CD4-positive, alpha-beta T cell treated with Interleukin-2 at 100 ng/mL for 4 hours (primary cell): Measurements from ENCODE around the gene LHPP.
"Not testable (repeated sequence)": the region's sequence is repeated elsewhere in the genome, so short reads cannot be mapped to it uniquely, and the experiment has no call there.

ENCODE experiments used
- DNase-seq: peaks from one replicate; pipeline ENCODE4 v3.0.0-alpha.2; 2020; ENCODE audit warnings: low spot score

The LHPP gene

GRCh38 chr10:124573726-124574455 lies 112.3 kb downstream of the LHPP start:
- no peak for DNase-seq

GRCh38 chr10:124574456-124575070 lies 112.9 kb downstream of the LHPP start:
- no peak for DNase-seq

DNA sequence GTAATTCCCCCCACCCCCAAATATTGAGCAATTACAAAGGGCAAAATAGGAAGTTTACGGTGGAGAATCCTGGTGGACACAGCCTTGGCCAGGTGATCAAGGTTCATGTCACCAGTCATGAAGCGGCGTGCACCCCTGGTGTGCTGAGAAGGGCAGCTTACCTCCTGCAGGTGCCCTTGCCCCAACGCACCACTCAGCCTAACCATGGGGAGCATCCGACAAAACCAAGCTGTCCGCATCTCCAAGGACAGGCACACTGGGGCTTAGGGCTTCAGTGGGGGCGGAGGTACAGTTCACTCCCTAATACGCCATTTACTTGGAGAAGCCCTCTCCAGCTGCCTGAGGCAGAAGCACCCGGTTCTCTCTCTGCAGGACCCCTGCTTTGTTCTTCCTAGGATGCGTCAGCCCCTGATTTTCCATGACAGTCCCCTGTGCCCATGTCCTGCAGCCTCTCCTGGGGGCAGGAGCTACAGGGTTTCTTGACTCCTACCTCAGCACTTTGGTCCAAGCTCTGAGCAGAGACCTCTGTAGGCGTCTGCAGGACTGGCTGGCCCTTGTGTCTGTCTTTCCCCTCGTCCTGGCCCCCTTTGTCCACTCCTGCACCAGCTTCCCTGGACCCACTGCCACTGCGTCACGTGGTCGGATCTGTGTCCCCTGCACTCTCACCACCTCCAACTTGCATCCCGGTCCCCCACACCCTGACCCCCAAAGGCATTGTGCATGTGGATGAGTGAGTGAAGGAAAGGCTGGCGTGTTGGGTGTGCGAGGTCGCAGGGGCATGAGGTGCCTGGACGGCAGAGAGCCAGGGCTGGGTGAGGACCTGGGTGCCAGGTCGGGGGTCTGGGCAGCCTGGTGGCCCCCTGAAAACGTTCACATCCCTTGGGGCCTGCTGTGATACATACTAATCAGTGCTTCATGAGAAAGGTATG lies 113.7 kb downstream of the LHPP start:
- no peak for DNase-seq

- DNase-seq: no peak
These were observed 115.2 kb downstream of the LHPP start for GRCh38 chr10:124576526-124577420.

DNA sequence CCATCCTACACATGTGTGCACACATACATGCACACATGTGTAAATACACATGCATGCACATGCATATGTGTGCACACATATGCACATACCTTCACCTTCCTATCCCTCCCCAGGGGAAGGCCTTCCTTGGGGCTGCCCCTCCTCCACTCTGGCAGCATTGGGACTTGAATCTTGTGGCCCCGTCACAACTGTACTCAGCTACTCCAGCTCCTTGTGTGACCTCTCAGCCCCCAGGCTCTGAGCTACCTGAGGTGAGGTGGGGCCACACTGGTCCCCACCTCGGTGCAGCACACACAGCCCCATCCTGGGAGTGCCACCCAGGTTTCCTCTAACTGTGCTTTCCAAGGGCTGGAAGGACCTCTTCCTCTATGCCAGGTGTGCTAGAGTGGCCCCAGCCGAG lies 116.0 kb downstream of the LHPP start:
- no peak for DNase-seq

- no peak for DNase-seq
These were observed 116.8 kb downstream of the LHPP start for GRCh38 chr10:124578231-124579010.

DNA sequence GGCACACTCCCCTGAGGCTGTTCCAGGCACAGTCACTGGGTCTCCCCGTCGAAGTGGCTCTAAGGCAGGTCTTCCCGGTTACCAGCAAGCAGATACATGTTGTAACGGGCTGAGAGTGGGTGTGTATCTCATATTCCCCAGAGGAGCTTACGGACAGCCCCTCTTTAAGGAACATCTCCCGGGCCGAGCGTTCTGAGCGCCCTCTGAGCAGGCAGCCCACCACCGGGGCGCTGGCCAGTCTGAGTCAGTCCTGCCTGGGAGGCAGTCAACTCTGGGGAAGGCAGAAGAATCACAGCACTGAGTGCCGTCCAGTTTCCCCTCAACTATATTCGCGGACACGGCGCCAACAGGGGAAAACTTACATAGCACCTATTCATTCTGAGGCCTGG lies 117.4 kb downstream of the LHPP start:
- DNase-seq: no peak

GRCh38 chr10:124586142-124586541 lies 124.5 kb downstream of the LHPP start:
- DNase-seq: no peak

GRCh38 chr10:124587811-124588211 lies 126.2 kb downstream of the LHPP start:
- DNase-seq: no peak

- DNase-seq: not testable (repeated sequence)
These were observed 126.7 kb downstream of the LHPP start for GRCh38 chr10:124588341-124588735.

GRCh38 chr10:124588736-124589490 lies 127.3 kb downstream of the LHPP start:
- DNase-seq: no peak

DNA sequence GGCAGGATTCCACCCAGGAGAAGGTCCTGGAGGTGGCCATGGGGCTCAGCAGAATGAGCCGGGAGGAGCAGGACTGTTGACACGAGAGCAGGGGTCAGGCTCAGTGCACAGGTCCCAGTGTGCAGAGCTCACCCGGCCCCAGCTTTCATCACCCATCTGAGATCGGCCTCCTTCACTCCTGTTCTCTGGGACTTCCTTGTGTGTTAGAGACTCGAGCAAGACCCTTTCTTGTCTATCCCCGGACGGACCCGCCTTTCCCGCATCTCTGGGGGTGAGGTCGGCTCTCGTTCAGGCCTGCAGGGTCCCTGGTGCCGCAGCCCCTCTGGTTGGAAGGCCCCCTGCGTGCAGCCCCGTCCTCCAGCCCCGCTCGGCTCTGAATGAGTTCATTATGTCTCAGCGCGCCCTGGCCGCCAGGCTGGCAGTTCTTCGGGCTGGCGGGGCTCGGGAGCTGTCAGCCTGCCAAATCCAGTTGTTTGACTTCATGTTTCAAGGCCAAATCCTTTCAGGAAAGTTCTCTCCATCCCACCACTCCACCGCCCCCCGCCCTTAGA lies 127.9 kb downstream of the LHPP start:
- DNase-seq: no peak

GRCh38 chr10:124590216-124591122 lies 128.8 kb downstream of the LHPP start:
- DNase-seq: no peak

GRCh38 chr10:124591123-124591495 lies 129.5 kb downstream of the LHPP start:
- no peak for DNase-seq

DNA sequence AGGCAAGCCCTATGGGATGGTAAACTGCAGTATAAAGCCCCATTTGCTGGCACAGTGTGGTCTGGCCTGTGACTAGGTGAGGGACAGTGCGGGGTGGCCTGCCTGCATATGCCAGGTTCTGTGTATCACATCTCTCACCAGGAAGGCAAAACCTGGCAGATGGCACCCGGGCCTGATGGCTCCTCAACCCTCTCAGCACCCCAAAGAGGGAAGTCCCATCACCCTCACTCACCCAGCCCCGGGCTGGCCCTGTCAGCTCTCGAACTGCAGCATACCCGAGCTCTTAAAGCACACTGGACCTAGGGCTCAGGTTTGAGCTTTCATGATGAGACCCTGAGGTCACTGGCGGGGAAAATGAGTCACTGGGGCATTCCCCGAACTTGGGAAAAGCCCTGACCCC lies 130.5 kb downstream of the LHPP start:
- DNase-seq: no peak

DNA sequence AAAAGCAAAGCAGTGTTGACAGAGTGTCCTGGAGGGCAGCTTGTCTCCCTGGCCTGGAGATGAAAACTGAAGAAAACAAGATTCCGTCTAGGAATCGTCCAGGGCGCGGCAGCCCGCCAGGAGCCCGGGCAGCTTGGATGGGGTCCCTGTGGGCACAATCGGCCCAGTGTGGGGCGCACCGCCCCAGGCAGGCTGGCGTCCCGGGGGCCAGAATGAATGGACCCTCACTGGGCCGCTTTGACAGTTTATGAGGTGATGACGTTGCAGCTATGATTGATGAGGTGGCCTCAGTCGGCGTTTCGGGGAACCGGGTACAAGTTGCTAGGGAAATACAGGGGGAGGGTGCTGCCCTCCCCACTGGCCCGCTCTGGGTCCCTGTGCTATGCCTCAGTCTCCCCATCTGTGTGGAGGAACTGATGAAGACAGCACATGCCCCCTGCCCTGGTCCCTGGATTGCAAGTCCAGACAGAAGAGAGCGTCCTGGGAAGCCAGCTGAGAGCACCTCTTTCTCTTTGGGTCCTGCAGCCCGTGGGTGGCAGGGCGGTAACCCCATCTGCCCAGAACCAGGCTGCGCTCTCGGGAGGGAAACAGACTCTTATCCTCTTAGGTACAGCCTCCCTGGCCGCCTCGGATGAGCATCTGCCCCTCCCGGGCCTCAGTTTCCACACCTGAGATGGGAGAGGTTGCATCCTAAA lies 131.3 kb downstream of the LHPP start:
- no peak for DNase-seq

GRCh38 chr10:124593431-124593985 lies 131.9 kb downstream of the LHPP start:
- no peak for DNase-seq

DNA sequence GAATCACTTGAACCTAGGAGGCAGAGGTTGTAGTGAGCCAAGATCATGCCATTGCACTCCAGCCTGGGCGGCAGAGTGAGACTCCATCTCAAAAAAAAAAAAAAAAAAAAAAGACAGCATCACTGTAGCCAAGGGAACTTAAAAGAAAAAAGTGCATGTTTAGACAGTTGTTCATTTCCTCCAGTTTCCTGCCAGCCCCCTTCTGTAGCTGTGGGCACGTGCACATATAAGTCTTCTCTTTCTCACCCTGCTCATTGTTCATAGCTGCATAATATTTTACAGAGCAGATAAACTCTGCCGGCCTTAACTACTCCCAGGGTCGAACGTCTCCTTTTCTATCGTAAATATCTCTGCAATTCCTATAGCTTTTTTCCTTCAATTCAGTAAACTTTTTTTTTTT lies 132.6 kb downstream of the LHPP start:
- no peak for DNase-seq
